ENCODE results near the gene FBXO45.
"Not testable (repeated sequence)": the region's sequence is repeated elsewhere in the genome, so short reads cannot be mapped to it uniquely, and the experiment has no call there.

The FBXO45 gene

GRCh38 chr3:196611761-196612483 lies 43.5 kb downstream of the FBXO45 start:
- DNase-seq (ENCODE audit: insufficient read length, low spot score) (no peak), FAIRE-seq (no peak)

GRCh38 chr3:196615234-196615633 lies 46.8 kb downstream of the FBXO45 start:
- DNase-seq (ENCODE audit: insufficient read length, low spot score); FAIRE-seq: not testable (repeated sequence)

- DNase-seq (ENCODE audit: insufficient read length, low spot score), result no peak
- no peak for FAIRE-seq
These were observed 48.8 kb downstream of the FBXO45 start for GRCh38 chr3:196617256-196617655.

- no peak for FAIRE-seq
- no peak for DNase-seq (ENCODE audit: insufficient read length, low spot score)
These were observed 50.8 kb downstream of the FBXO45 start for GRCh38 chr3:196619223-196619622.

GRCh38 chr3:196619627-196620026 lies 51.2 kb downstream of the FBXO45 start:
- not testable (repeated sequence) for DNase-seq (ENCODE audit: insufficient read length, low spot score); FAIRE-seq

GRCh38 chr3:196620161-196620604 lies 51.7 kb downstream of the FBXO45 start:
- no peak for FAIRE-seq
- no peak for DNase-seq (ENCODE audit: insufficient read length, low spot score)

GRCh38 chr3:196620684-196621083 lies 52.2 kb downstream of the FBXO45 start:
- DNase-seq (ENCODE audit: insufficient read length, low spot score) (no peak), FAIRE-seq (no peak)

GRCh38 chr3:196621611-196622010 lies 53.2 kb downstream of the FBXO45 start:
- DNase-seq (ENCODE audit: insufficient read length, low spot score), result no peak
- FAIRE-seq, result no peak

GRCh38 chr3:196624067-196624790 lies 55.8 kb downstream of the FBXO45 start:
- DNase-seq (ENCODE audit: insufficient read length, low spot score) (no peak), FAIRE-seq (peak; percentile 85)

- FAIRE-seq (no peak), DNase-seq (ENCODE audit: insufficient read length, low spot score) (no peak)
These were observed 56.4 kb downstream of the FBXO45 start for GRCh38 chr3:196624907-196625306.

GRCh38 chr3:196625331-196625730 lies 56.9 kb downstream of the FBXO45 start:
- FAIRE-seq (no peak), DNase-seq (ENCODE audit: insufficient read length, low spot score) (no peak)

- no peak for DNase-seq (ENCODE audit: insufficient read length, low spot score)
- no peak for FAIRE-seq
These were observed 59.4 kb downstream of the FBXO45 start for GRCh38 chr3:196627918-196628231.

GRCh38 chr3:196629228-196629627 lies 60.8 kb downstream of the FBXO45 start:
- FAIRE-seq (no peak), DNase-seq (ENCODE audit: insufficient read length, low spot score) (no peak)

GRCh38 chr3:196631682-196632045 lies 63.2 kb downstream of the FBXO45 start:
- no peak for DNase-seq (ENCODE audit: insufficient read length, low spot score)

GRCh38 chr3:196632046-196632751 lies 63.7 kb downstream of the FBXO45 start:
- FAIRE-seq (peak; percentile 89), DNase-seq (ENCODE audit: insufficient read length, low spot score) (peak; percentile 64)

More at GRCh38 chr3:196631682-196632045, 63.2 kb downstream of the FBXO45 start:
- no peak for FAIRE-seq

GRCh38 chr3:196633555-196634151 lies 65.2 kb downstream of the FBXO45 start:
- FAIRE-seq, result no peak
- no peak for DNase-seq (ENCODE audit: insufficient read length, low spot score)

- DNase-seq (ENCODE audit: insufficient read length, low spot score) (no peak), FAIRE-seq (no peak)
These were observed 65.8 kb downstream of the FBXO45 start for GRCh38 chr3:196634224-196634623.

- DNase-seq (ENCODE audit: insufficient read length, low spot score) (no peak), FAIRE-seq (no peak)
These were observed 66.4 kb downstream of the FBXO45 start for GRCh38 chr3:196634829-196635228.

GRCh38 chr3:196636369-196637349 lies 68.2 kb downstream of the FBXO45 start:
- DNase-seq (ENCODE audit: insufficient read length, low spot score), result no peak
- no peak for FAIRE-seq

GRCh38 chr3:196637941-196638340 lies 69.5 kb downstream of the FBXO45 start:
- DNase-seq (ENCODE audit: insufficient read length, low spot score); FAIRE-seq: not testable (repeated sequence)
